Retinal pigment epithelial cell (primary cell): ENCODE results near the gene C2CD2.
A peak's percentile ranks its signal among the peaks of the same experiment; 100 is the strongest.

Experiments used
- DNase-seq: peaks from one replicate; pipeline ENCODE4 v3.0.0-alpha.2; 2010; ENCODE audit warnings: low read depth
- H3K4me3 ChIP-seq: 2 replicates; pipeline ENCODE4 v1.5.1; 2011; ENCODE audit warnings: mild to moderate bottlenecking, low read length, control low read depth, moderate library complexity
- TF ChIP-seq, protein P1 (sequence below): conservative IDR thresholded peaks from 2 replicates; pipeline ENCODE4 v1.5.1; 2011; ENCODE audit warnings: low read depth, low read length, control low read depth, inconsistent platforms

C2CD2 gene

GRCh38 chr21:41943851-41944250 lies 10.0 kb downstream of the C2CD2 start:
- no peak overlapping the region for H3K4me3 ChIP-seq
- TF ChIP-seq, protein P1, sequence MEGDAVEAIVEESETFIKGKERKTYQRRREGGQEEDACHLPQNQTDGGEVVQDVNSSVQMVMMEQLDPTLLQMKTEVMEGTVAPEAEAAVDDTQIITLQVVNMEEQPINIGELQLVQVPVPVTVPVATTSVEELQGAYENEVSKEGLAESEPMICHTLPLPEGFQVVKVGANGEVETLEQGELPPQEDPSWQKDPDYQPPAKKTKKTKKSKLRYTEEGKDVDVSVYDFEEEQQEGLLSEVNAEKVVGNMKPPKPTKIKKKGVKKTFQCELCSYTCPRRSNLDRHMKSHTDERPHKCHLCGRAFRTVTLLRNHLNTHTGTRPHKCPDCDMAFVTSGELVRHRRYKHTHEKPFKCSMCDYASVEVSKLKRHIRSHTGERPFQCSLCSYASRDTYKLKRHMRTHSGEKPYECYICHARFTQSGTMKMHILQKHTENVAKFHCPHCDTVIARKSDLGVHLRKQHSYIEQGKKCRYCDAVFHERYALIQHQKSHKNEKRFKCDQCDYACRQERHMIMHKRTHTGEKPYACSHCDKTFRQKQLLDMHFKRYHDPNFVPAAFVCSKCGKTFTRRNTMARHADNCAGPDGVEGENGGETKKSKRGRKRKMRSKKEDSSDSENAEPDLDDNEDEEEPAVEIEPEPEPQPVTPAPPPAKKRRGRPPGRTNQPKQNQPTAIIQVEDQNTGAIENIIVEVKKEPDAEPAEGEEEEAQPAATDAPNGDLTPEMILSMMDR, result no peak
- no peak for DNase-seq

DNA sequence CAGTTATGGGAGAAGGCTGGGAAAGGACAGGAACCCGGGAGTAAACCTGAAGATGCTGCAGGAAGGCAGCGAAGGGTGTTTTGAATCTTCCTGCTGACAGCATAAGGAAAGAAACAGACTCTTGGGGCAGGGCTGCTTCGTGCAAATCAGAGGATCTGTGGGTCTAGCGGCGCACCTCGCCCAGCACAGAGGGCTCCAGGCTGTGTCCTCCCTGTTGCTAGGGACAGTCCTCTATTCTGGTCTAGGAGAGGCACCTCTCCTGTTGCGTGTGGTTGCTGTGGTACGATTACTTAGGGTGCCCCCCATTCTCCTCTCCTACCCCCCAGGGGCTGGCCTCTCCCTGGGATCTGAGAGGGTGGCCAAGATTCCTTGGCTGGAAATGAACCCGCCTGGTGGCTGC lies 11.4 kb downstream of the C2CD2 start:
- TF ChIP-seq, protein P1, result no peak
- H3K4me3 ChIP-seq, result no peak overlapping the region
- DNase-seq, result no peak

DNA sequence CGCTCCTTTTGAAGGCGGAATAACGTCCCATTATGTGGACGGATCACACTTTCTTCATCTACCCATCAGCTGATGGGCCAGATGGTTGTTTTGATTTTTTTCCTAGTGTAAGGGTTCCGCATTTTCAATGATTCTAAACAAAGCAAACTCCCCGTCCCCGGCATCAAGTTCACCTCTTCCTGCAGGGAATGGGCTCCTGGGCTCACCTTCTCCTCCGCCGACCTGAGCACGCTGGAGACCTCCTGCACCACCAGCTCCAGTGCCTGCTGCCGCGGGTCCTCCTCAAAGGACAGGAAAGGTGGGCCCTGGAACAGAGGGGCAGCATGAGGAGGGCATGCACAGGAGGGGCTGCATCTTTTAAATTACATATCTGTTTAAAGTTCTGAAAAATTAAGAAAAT lies 11.9 kb downstream of the C2CD2 start:
- DNase-seq, result no peak
- TF ChIP-seq, protein P1, result no peak
- no peak overlapping the region for H3K4me3 ChIP-seq

GRCh38 chr21:41940431-41940830 lies 13.4 kb downstream of the C2CD2 start:
- no peak for DNase-seq
- no peak overlapping the region for H3K4me3 ChIP-seq
- TF ChIP-seq, protein P1, result no peak

- H3K4me3 ChIP-seq, result no peak overlapping the region
- TF ChIP-seq, protein P1, result no peak
- no peak for DNase-seq
These were observed 14.4 kb downstream of the C2CD2 start for GRCh38 chr21:41939391-41939790.

DNA sequence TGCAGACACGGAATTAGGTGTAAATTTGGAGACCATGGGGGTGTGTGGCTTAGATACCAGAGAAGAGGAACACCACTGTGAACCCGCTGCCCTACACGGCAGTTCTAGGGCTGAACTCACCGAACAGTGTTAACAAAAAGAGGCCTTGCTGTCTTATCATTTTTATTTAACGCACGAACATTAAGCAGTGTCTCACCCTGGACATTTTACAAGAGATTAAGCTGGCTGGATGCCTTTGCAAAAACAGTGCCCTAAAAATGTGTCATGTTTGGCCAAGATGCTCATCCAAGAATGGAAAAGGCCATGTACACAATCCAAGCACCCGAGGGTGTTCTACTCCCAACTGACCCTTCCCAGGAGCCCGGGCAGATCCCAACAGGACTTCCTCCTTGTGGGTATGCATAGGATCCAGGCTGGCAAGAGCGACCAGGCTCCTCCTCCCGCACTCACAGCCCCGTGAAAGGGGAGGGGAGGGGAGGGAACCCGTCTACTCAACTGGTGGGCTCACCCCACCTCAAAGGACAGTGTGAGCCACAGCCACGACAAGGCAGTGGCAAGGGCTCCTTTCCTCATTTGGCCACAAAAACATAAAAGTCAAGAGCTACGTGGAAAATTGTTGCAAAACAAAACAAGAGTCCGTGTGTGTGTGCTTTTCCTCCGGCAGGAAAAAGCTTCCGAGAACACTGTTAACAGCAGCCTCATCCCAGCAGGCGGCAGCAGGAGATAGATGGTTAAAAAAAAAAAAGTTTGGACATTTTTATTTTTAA lies 20.3 kb downstream of the C2CD2 start:
- no peak overlapping the region for H3K4me3 ChIP-seq
- DNase-seq, result no peak
- TF ChIP-seq, protein P1, result peak; percentile 8
